Skeletal muscle satellite cell (primary cell): ENCODE measurements around the gene OR51I2.

Experiments used
- H3K27me3 ChIP-seq: 2 replicates; pipeline ENCODE4 v1.7.0; 2013; ENCODE audit warnings: low read length; ENCODE audit not compliant: control insufficient read depth, insufficient read depth
- H3K36me3 ChIP-seq: 2 replicates; pipeline ENCODE4 v1.7.0; 2013; ENCODE audit warnings: mild to moderate bottlenecking, control low read depth, low read length; ENCODE audit not compliant: insufficient read depth
- H3K4me1 ChIP-seq: 2 replicates; pipeline ENCODE4 v1.7.0; 2013; ENCODE audit warnings: low read length; ENCODE audit not compliant: control insufficient read depth, insufficient read depth
- H3K4me2 ChIP-seq: 2 replicates; pipeline ENCODE4 v1.7.0; 2013; ENCODE audit warnings: mild to moderate bottlenecking, low read length
- H3K4me3 ChIP-seq: 2 replicates; pipeline ENCODE4 v1.7.0; 2013; ENCODE audit warnings: low read length
- H3K9ac ChIP-seq: 2 replicates; pipeline ENCODE4 v1.7.0; 2013; ENCODE audit warnings: mild to moderate bottlenecking, low read depth, low read length, moderate library complexity
- H3K9me3 ChIP-seq: replicated peaks from 2 replicates; pipeline ENCODE4 v1.7.0; 2013; ENCODE audit warnings: mild to moderate bottlenecking, control low read depth, low read length

OR51I2 gene

DNA sequence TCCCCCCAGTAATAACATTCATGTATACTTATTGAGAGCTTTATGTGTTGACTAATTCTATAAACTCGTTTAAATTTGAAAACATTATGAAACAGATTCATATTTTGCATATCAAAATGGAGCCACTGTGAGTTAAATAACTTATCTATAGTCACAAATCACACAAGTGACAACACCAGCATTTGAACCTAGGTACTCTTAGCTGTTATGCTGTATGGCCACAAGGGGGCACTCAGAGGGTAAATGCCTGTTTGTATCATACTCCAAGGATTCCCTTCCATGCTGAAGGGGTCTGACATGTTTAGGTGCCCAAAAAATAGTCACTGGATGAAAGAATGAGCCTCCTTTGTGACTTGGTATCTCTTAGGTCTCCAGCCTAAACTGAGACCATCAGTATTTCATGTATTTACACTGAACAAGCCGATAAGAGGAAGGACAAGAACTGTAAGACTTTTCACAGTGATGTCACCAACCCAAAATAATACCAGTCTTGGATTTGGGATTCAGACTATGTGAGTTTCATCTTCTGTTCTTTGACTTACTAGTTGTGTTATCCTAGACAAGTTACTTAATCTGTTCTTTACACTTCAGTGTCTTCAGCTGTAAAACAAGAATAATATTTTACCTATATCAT lies 27.2 kb downstream of the OR51I2 start:
- H3K27me3 ChIP-seq = peaks cover 12% of the 10 kb centered on the region

DNA sequence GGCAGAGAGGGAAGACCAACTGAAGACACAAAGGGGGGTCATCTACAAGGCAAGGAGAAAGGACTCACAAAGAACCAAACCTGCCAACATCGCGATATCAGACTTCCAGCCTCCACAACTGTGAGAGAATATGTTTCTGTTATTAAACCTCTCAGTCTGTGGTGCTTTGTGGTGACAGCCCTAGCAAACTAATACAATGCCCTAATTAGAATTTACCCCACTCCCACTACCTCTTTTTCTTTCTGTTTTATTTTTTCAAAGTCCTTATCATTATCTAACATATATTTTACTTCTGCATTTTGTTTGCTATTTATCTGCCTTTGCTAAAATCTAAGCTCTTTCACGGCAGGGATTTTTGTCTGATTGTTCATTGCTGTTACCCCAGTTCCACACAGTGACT lies 36.9 kb downstream of the OR51I2 start:
- Histone ChIP-seq H3K9ac (no peak overlapping the region), H3K27me3 (no peaks in the 10 kb centered on the region), H3K9me3 (no peaks in the 10 kb centered on the region), H3K4me3 (no peak overlapping the region), H3K4me2 (no peak overlapping the region), H3K36me3 (no peaks in the 10 kb centered on the region), H3K4me1 (no peaks in the 10 kb centered on the region)

More for the DNA sequence above, 27.2 kb downstream of the OR51I2 start:
- no peak overlapping the region for H3K9ac ChIP-seq
- H3K4me3 ChIP-seq = no peak overlapping the region
- H3K9me3 ChIP-seq = no peaks in the 10 kb centered on the region
- no peak overlapping the region for H3K4me2 ChIP-seq
- no peaks in the 10 kb centered on the region for H3K36me3 ChIP-seq
- no peaks in the 10 kb centered on the region for H3K4me1 ChIP-seq

DNA sequence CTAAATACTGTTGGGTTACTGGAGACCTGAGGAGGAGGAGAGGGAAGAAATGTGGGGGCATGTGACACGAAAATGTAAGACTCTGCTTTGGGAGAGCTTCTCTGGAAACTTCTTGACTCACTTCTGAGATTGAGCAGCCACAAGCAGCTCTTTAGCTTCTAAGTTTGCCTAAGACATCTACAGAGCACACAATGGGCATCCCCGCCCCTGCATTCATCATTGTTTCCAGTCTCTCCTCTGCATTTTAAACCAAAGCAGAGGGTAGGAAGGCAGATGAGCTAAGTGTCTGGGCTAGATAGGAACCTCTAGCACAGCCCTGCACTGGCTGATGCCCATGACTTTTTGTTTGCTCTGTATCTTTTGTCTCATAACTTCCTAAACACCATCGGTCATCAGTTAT lies 37.3 kb downstream of the OR51I2 start:
- Histone ChIP-seq H3K27me3 (no peaks in the 10 kb centered on the region), H3K36me3 (no peaks in the 10 kb centered on the region), H3K4me1 (no peaks in the 10 kb centered on the region), H3K9ac (no peak overlapping the region), H3K9me3 (no peaks in the 10 kb centered on the region), H3K4me2 (no peak overlapping the region), H3K4me3 (no peak overlapping the region)

GRCh38 chr11:5488385-5488784 lies 39.3 kb downstream of the OR51I2 start, which contains the start of gene OR52D1:
Gene OR52D1 (plus strand): TSS chr11:5488685. CDS start chr11:5488707, 22 bp downstream.
- Histone ChIP-seq H3K9me3 (no peaks in the 10 kb centered on the region), H3K4me3 (no peak within 1 kb of the TSS), H3K4me2 (no peak within 1 kb of the TSS), H3K36me3 (no peaks in the 10 kb centered on the region), H3K27me3 (no peaks in the 10 kb centered on the region), H3K4me1 (no peaks in the 10 kb centered on the region), H3K9ac (no peak within 1 kb of the TSS)

DNA sequence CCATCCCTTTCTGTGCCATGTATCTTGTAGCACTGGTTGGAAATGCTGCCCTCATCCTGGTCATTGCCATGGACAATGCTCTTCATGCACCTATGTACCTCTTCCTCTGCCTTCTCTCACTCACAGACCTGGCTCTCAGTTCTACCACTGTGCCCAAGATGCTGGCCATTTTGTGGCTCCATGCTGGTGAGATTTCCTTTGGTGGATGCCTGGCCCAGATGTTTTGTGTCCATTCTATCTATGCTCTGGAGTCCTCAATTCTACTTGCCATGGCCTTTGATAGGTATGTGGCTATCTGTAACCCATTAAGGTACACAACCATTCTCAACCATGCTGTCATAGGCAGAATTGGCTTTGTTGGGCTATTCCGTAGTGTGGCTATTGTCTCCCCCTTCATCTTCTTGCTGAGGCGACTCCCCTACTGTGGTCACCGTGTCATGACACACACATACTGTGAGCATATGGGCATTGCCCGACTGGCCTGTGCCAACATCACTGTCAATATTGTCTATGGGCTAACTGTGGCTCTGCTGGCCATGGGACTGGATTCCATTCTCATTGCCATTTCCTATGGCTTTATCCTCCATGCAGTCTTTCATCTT lies 39.8 kb downstream of the OR51I2 start:
- no peaks in the 10 kb centered on the region for H3K36me3 ChIP-seq
- no peaks in the 10 kb centered on the region for H3K27me3 ChIP-seq
- no peaks in the 10 kb centered on the region for H3K4me1 ChIP-seq
- no peak overlapping the region for H3K4me2 ChIP-seq
- no peaks in the 10 kb centered on the region for H3K9me3 ChIP-seq
- H3K4me3 ChIP-seq = no peak overlapping the region
- no peak overlapping the region for H3K9ac ChIP-seq

DNA sequence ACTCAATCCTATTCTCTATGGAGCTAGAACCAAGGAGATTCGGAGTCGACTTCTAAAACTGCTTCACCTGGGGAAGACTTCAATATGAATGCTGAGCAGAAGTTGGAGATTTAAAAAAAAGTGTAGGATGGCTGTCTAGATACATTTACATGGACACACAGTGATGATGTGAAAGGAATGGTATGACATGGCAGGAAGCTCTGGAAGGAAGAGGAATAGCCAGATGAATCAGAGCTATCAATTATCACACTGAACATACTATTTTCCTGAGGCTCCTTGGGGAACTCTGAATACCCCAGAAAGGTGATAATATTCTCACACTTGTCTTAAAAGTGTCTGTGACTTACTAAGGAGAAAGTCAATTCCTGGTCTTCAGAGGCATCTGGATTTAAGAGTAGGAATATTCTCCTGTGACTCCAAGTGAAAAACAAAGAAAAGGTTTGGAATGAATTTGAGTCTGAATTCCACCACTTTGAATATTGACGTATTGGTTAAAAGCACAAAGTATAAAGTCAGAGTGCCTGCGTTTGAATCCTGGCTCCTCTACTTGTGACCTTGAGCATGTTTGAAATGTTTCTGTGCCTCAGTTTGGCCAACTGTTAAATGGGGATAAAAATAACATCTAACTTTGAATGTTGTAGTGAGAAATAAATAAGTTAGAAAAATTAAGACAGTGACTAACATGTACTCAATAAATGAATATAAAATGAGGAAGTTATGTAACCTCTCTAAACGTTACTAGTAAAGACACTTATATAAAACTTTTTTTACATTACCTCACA lies 40.6 kb downstream of the OR51I2 start:
- no peaks in the 10 kb centered on the region for H3K9me3 ChIP-seq
- no peaks in the 10 kb centered on the region for H3K27me3 ChIP-seq
- H3K4me1 ChIP-seq = no peaks in the 10 kb centered on the region
- no peak overlapping the region for H3K4me2 ChIP-seq
- no peak overlapping the region for H3K4me3 ChIP-seq
- H3K9ac ChIP-seq = no peak overlapping the region
- H3K36me3 ChIP-seq = no peaks in the 10 kb centered on the region

DNA sequence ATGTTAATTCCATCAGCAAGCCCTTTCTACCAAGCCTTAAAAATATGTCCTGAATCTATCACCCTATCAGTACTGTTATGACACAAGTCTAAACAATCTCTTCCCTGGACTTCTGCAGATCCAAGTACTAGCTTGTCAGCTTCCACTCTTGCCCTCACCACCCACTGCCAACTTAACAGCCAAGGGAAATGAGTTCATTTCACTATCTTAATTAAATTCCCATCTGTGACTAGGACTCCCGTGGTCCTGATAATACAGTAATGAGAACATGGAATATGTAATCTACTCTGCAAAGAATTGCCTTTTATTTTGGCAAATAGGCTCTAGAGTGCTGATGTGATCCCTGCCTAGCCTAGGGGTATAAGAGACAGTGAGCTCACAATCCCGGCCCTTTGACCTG lies 50.5 kb downstream of the OR51I2 start:
- H3K27me3 ChIP-seq = no peaks in the 10 kb centered on the region
- H3K4me3 ChIP-seq = no peak overlapping the region
- no peaks in the 10 kb centered on the region for H3K4me1 ChIP-seq
- no peak overlapping the region for H3K9ac ChIP-seq
- no peaks in the 10 kb centered on the region for H3K9me3 ChIP-seq
- no peaks in the 10 kb centered on the region for H3K36me3 ChIP-seq
- H3K4me2 ChIP-seq = no peak overlapping the region

DNA sequence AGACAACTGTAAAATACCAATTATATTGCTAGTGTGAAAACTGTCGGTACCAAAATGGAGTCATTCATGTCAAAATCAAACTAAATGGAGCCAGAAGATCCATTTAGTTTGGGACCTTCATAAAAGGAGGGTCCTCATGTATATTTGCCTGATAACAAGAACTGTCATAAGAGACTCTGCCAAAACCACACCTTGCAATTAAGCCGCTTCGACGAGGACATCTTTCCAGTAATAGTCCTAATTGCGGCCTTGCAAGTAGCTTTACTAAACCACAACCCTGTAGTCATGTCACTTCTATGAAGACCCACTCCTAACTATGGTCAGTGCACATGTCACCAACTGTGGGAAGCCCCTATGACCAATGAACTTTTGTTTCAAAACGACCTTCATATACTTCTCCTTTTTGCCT lies 51.3 kb downstream of the OR51I2 start:
- H3K4me2 ChIP-seq = no peak overlapping the region
- no peaks in the 10 kb centered on the region for H3K36me3 ChIP-seq
- H3K4me3 ChIP-seq = no peak overlapping the region
- H3K4me1 ChIP-seq = no peaks in the 10 kb centered on the region
- no peaks in the 10 kb centered on the region for H3K9me3 ChIP-seq
- no peak overlapping the region for H3K9ac ChIP-seq
- no peaks in the 10 kb centered on the region for H3K27me3 ChIP-seq

DNA sequence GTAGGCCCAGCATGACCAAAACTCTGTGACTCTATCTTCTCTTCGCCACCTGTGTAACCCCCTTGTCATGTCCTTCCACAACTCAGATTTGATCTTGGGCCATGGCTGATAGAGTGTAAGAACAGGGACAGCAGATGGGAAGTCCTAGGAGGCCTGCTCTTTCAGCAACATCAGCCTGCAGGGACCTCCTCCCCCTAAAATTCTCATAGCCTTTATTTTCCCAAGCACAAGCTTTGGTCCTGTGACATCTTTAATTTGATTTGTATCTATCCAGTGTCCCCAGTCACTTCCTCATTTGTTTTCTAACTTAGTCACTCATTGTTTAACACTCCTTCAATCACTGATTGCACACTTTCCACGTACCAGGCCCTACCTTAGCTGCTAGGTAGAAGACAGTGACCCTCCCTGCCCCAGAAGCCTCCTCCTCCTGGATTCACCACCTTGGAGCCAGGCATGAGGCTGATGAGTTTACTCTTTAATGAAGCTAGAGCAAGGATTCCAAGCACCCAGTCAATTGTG lies 55.3 kb downstream of the OR51I2 start:
- H3K4me3 ChIP-seq = no peak overlapping the region
- no peak overlapping the region for H3K9ac ChIP-seq
- no peak overlapping the region for H3K4me2 ChIP-seq
- H3K9me3 ChIP-seq = no peaks in the 10 kb centered on the region
- H3K4me1 ChIP-seq = no peaks in the 10 kb centered on the region
- H3K27me3 ChIP-seq = peaks cover 9% of the 10 kb centered on the region
- H3K36me3 ChIP-seq = no peaks in the 10 kb centered on the region

DNA sequence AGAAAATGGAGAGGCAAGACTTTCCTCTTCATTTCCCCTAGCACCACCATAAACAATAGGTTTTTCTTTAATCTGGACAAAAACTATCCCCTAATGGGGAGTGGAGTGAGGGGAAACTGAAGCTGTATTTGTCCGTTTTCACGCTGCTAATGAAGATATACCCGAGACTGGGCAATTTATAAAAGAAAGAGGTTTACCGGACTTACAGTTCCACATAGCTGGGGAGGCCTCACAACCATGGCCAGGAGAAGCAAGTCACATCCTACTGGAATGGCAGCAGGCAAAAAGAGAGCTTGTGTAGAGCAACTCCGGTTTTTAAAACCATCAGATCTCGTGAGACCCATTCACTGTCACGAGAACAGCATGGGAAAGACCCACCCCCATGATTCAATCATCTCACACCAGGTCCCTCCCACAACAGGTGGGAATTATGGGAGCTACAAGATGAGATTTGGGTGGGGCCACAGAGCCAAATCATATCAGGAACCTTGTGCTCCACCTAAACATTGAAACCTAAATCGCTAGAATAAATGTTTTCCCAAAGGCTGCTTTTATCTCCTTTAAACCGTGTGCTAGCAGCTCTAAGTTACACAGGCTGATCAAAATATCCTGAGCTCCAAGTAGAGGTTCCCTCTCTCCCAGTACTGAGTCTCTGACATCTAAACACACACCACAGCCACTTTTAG lies 56.4 kb downstream of the OR51I2 start:
- Histone ChIP-seq H3K9me3 (no peaks in the 10 kb centered on the region), H3K4me3 (no peak overlapping the region), H3K36me3 (no peaks in the 10 kb centered on the region), H3K9ac (no peak overlapping the region), H3K4me2 (no peak overlapping the region), H3K4me1 (no peaks in the 10 kb centered on the region), H3K27me3 (peaks cover 9% of the 10 kb centered on the region)
